Measurements from ENCODE around the gene SENP8. TPM values are rescaled to one million over a fixed set of nuclear protein-coding genes. Genes with fewer than 3 reads are reported as not detected.
A peak's percentile ranks its signal among the peaks of the same experiment; 100 is the strongest.

The SENP8 gene
- 2.9 and 3.1 TPM in 2 replicates for total RNA-seq (2012; rRNA removed)
- 1.6 and 1.9 TPM in 2 replicates for polyA plus RNA-seq (2012; rRNA removed)
- polyA plus RNA-seq (2012; cell fraction: cytosol; rRNA removed), result 0.38 and 0.51 TPM in 2 replicates
- 0.22 and 1.3 TPM in 2 replicates for polyA plus RNA-seq (2012; cell fraction: nucleus; rRNA removed; ENCODE audit: low replicate concordance)
- Bru-seq, nascent RNA, result percentile 44 among the genes with signal in this experiment
- percentile 48 among the genes with signal in this experiment for BruChase-seq, experiment 1, labeled RNA remaining after a 6-hour chase
- BruChase-seq, experiment 2, labeled RNA remaining after a 2-hour chase, result percentile 45 among the genes with signal in this experiment
- long read RNA-seq, full-length matches to known transcripts, result 2 of 2 reads
- long read RNA-seq, partial matches to known transcripts, result 0 of 2 reads
- long read RNA-seq, other reads (novel, unspliced or antisense), result 0 of 2 reads

GRCh38 chr15:72118017-72118978 is at the start of gene SENP8, which contains the start of gene MYO9A:
SENP8 (plus strand) TSS chr15:72118403; CDS start chr15:72139624, 21,221 bp downstream.
MYO9A (minus strand) TSS chr15:72118150; CDS start chr15:72046563, 71,587 bp downstream.
- Histone ChIP-seq H3K4me3 (ENCODE audit: insufficient read depth, low read depth, low read length) (peak within 1 kb of the TSS; percentile 57), H3K9ac (ENCODE audit: low read depth, low read length) (peak within 1 kb of the TSS; percentile 98), H4K91ac (ENCODE audit: insufficient read depth, low read depth, low read length) (peak within 1 kb of the TSS; percentile 98), H2BK20ac (ENCODE audit: low read depth, low read length) (peak within 1 kb of the TSS; percentile 89), H3K18ac (ENCODE audit: low read depth, low read length) (peak within 1 kb of the TSS; percentile 85), H2BK15ac (ENCODE audit: low read depth, low read length) (peak within 1 kb of the TSS; percentile 93; the same call in 2 of the 3 replicates), H3K27me3 (ENCODE audit: control insufficient read depth, insufficient read depth, low read length) (no peaks in the 10 kb centered on the region), H3K36me3 (ENCODE audit: control insufficient read depth, insufficient read depth, low read length) (no peaks in the 10 kb centered on the region), H2AFZ (replicated peaks; ENCODE audit: low read length, poor library complexity) (peak within 1 kb of the TSS; percentile 100), H2BK5ac (ENCODE audit: low read depth, low read length, poor library complexity, severe bottlenecking) (peak within 1 kb of the TSS; percentile 98), H3K4me1 (ENCODE audit: control insufficient read depth, insufficient read depth, low read length) (no peaks in the 10 kb centered on the region; the same call in 1 of the 2 replicates), H3K23ac (ENCODE audit: low read depth, low read length) (peak within 1 kb of the TSS; percentile 96), H3K14ac (replicated peaks; ENCODE audit: low read depth, low read length) (peak within 1 kb of the TSS; percentile 99), H3K56ac (ENCODE audit: extremely low read depth, insufficient read depth, low read length) (peak within 1 kb of the TSS; percentile 94), H3K4me2 (ENCODE audit: low read depth, low read length) (peak within 1 kb of the TSS; percentile 89), H3K27ac (ENCODE audit: insufficient read depth, low read length) (peak within 1 kb of the TSS; percentile 98), H2AK9ac (replicated peaks; ENCODE audit: low read depth, low read length, poor library complexity) (peak within 1 kb of the TSS; percentile 95), H4K5ac (ENCODE audit: low read depth, low read length) (peak within 1 kb of the TSS; percentile 97), H4K8ac (ENCODE audit: low read depth in 2 of 2, low read length in 2 of 2) (peak within 1 kb of the TSS; percentile 65 to 99), H4K20me1 (ENCODE audit: insufficient read depth, low read length) (peaks cover 20% of the 10 kb centered on the region; the same call in 1 of the 2 replicates), H2BK120ac (ENCODE audit: low read depth, low read length) (peak within 1 kb of the TSS; percentile 97), H2AK5ac (ENCODE audit: low read depth, low read length) (peak within 1 kb of the TSS; percentile 62; the same call in 1 of the 2 replicates), H3K9me1 (ENCODE audit: insufficient read depth, low read length) (0 out of 2 replicates have a peak, but pooled peaks cover 3% of the 10 kb centered on the region), H3K9me3 (ENCODE audit: control insufficient read depth, insufficient read depth, low read length) (no peaks in the 10 kb centered on the region), H3K4ac (ENCODE audit: low read depth, low read length) (peak within 1 kb of the TSS; percentile 97), H3K79me1 (ENCODE audit: low read depth in 1 of 2, low read length in 2 of 2) (peaks cover 16 to 42% of the 10 kb centered on the region in 2 experiments)
- ATAC-seq (ENCODE audit: low read depth) (peak; percentile 85), DNase-seq (peak; percentile 97)
- WGBS, 2 experiments (ENCODE audit: extremely low coverage in 2 of 2, insufficient read length in 1 of 2), result 1% methylated on average over 18 of the region's 69 CpGs; no CpG with 5 or more reads in 1 of the 2 experiments
- ChIA-PET POLR2A (ENCODE audit: unreplicated experiment) (no interaction called here), CTCF (no interaction called here)
- no TSS peak for BruUV-seq (replicated peaks)
- in situ Hi-C loops (cut with MboI; ENCODE audit: low sequenced_read_pairs) (no loop called here), dilution Hi-C loops (cut with HindIII; ENCODE audit: low sequenced_read_pairs, unreplicated experiment) (no loop called here), intact Hi-C loops (cut with micrococcal nuclease) (no loop called here)
- TF ChIP-seq, protein P1, sequence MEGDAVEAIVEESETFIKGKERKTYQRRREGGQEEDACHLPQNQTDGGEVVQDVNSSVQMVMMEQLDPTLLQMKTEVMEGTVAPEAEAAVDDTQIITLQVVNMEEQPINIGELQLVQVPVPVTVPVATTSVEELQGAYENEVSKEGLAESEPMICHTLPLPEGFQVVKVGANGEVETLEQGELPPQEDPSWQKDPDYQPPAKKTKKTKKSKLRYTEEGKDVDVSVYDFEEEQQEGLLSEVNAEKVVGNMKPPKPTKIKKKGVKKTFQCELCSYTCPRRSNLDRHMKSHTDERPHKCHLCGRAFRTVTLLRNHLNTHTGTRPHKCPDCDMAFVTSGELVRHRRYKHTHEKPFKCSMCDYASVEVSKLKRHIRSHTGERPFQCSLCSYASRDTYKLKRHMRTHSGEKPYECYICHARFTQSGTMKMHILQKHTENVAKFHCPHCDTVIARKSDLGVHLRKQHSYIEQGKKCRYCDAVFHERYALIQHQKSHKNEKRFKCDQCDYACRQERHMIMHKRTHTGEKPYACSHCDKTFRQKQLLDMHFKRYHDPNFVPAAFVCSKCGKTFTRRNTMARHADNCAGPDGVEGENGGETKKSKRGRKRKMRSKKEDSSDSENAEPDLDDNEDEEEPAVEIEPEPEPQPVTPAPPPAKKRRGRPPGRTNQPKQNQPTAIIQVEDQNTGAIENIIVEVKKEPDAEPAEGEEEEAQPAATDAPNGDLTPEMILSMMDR (conservative IDR thresholded peaks at IDR 0.05; ENCODE audit: low read depth, low read length), result no peak
- TF ChIP-seq CEBPB (IDR thresholded peaks at IDR 0.05; ENCODE audit: low read depth, low read length) (peak; percentile 94), POLR2A (IDR thresholded peaks at IDR 0.05; ENCODE audit: low read depth, low read length) (peak; percentile 91), USF2 (IDR thresholded peaks at IDR 0.05; ENCODE audit: low read depth, low read length) (peak; percentile 95), NFE2L2 (IDR thresholded peaks at IDR 0.05; ENCODE audit: low read depth, low read length) (no peak), FOS (IDR thresholded peaks at IDR 0.05; ENCODE audit: low read depth, low read length) (no peak), RAD21 (IDR thresholded peaks at IDR 0.05; ENCODE audit: low read length) (no peak), MXI1 (IDR thresholded peaks at IDR 0.05; ENCODE audit: borderline replicate concordance, low read depth, low read length) (no peak), BHLHE40 (IDR thresholded peaks at IDR 0.05; ENCODE audit: low read depth, low read length) (peak; percentile 99), SMC3 (IDR thresholded peaks at IDR 0.05; ENCODE audit: low read depth, low read length) (no peak)
- TF ChIP-seq, protein P2, sequence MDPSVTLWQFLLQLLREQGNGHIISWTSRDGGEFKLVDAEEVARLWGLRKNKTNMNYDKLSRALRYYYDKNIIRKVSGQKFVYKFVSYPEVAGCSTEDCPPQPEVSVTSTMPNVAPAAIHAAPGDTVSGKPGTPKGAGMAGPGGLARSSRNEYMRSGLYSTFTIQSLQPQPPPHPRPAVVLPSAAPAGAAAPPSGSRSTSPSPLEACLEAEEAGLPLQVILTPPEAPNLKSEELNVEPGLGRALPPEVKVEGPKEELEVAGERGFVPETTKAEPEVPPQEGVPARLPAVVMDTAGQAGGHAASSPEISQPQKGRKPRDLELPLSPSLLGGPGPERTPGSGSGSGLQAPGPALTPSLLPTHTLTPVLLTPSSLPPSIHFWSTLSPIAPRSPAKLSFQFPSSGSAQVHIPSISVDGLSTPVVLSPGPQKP (IDR thresholded peaks at IDR 0.05; ENCODE audit: borderline replicate concordance, low read depth, low read length), result no peak

All from IMR-90 (cell line).